HG03196 (cell line): ENCODE measurements around the gene CTF1.

ENCODE experiments used
- ATAC-seq: cut with Tn5 transposase; IDR thresholded peaks from one replicate; pipeline ENCODE4 v1.9.1; 2021; ENCODE audit not compliant: unreplicated experiment

Gene CTF1

GRCh38 chr16:30951193-30951592 lies 54.8 kb downstream of the CTF1 start:
- no peak for ATAC-seq

DNA sequence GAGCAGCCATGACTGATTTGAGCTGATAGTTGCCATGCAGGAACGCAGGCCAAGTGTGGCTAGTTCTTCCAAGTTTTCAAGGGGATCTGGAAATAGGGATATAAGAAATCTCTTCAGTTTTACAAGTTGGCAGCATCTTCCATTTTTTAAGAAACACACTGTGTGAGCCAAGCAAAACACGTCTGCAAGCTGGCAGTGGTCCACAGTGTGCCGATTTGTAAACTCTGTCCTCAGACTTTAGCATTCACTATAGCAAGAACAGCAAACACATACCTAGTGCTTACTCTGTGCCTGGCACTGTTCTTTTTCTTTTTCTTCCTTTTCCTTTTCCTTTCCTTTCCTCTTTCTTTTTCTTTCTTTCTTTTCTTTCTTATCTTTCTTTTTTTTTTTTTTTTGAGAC lies 55.3 kb downstream of the CTF1 start:
- ATAC-seq = no peak

DNA sequence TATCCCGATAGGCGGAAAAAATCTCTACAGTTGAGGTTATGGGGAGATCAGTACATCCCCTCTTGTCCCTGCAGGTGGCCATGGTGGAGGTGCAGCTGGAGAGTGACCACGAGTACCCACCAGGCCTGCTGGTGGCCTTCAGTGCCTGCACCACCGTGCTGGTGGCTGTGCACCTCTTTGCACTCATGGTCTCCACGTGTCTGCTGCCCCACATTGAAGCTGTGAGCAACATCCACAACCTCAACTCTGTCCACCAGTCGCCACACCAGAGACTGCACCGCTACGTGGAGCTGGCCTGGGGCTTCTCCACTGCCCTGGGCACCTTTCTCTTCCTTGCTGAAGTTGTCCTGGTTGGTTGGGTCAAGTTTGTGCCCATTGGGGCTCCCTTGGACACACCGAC lies 56.7 kb downstream of the CTF1 start:
- ATAC-seq = no peak
